Neutrophil (primary cell): ENCODE data around the gene TTR.

ENCODE experiments used
- H3K27ac ChIP-seq: fragments of 200-600 bp; sonication (generic); 2 replicates; pipeline ENCODE4 v1.5.1; 2016; ENCODE audit warnings: mild to moderate bottlenecking, moderate library complexity
- H3K27me3 ChIP-seq: fragments of 200-600 bp; sonication (generic); 2 replicates; pipeline ENCODE4 v1.6.0; 2016; ENCODE audit warnings: mild to moderate bottlenecking
- H3K36me3 ChIP-seq: fragments of 200-600 bp; sonication (generic); 2 replicates; pipeline ENCODE4 v1.5.1; 2017
- H3K4me1 ChIP-seq, 2 experiments: fragments of 200-600 bp in 1 of 2; sonication (generic) in 1 of 2; 1 replicate in 1 of 2; 2 replicates in 1 of 2; pipeline versions ENCODE4 v1.5.1 to v1.6.1; 2013 to 2016; ENCODE audit warnings: low read depth in 1 of 2, low read length in 1 of 2, mild to moderate bottlenecking in 1 of 2, moderate library complexity in 1 of 2; ENCODE audit not compliant: control insufficient read depth in 1 of 2, insufficient read depth in 1 of 2
- H3K4me3 ChIP-seq, 2 experiments: fragments of 200-600 bp in 1 of 2; sonication (generic) in 1 of 2; 1 replicate in 1 of 2; 2 replicates in 1 of 2; pipeline ENCODE4 v1.5.1; 2013 to 2016; ENCODE audit warnings: low read depth in 1 of 2, low read length in 1 of 2, mild to moderate bottlenecking in 1 of 2, moderate library complexity in 1 of 2
- H3K9me3 ChIP-seq: fragments of 200-600 bp; sonication (generic); 2 replicates; pipeline ENCODE4 v1.5.1; 2016
- TF ChIP-seq, protein P1 (sequence below): fragments of 200-600 bp; sonication (generic); IDR thresholded peaks from 2 replicates; pipeline ENCODE4 v1.5.1; 2016; ENCODE audit warnings: antibody characterized with exemption

Gene TTR

DNA sequence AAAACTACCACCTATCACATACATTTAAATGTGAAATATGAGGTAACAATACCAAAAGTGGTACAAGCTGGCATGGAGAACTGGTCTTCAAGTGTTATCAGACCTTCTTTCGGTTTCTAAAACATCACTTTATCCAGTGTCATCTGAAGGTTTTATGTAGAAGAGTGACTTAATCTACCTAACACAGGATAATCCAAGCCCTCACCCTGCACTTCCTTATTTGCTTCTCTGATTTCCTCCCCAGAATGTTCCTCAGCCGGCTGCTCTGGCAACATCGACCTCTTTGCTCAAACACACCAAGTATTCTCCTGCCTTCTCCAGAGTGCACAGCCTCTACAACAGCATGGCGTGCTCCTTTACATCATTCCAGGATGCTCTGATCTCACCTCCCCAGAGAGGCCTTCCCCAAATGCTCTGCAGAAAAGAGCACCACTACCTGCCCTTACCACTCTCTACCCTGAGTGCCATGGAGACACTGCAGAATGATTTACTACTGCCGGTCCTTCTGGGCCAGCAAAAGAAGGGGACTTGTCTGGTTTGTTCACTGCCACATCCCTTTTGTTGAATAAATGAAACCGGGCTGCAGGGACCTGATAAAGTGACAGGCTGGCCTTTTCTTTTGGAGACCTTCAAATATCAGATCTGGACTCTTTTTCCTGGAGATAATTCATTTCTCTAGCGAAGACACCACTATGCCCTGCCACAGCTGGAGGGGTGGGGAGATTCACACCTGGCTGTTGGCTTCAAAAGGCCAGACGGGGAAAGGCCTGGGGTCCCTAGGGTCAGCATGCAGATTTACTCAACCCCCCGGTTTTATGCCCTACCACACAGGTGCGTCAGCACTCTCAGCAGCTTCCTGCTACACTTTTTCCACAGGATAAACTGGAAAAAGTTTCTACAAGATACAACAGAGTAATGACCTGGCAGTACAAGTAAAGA lies 42.0 kb downstream of the TTR start:
- TF ChIP-seq, protein P1, sequence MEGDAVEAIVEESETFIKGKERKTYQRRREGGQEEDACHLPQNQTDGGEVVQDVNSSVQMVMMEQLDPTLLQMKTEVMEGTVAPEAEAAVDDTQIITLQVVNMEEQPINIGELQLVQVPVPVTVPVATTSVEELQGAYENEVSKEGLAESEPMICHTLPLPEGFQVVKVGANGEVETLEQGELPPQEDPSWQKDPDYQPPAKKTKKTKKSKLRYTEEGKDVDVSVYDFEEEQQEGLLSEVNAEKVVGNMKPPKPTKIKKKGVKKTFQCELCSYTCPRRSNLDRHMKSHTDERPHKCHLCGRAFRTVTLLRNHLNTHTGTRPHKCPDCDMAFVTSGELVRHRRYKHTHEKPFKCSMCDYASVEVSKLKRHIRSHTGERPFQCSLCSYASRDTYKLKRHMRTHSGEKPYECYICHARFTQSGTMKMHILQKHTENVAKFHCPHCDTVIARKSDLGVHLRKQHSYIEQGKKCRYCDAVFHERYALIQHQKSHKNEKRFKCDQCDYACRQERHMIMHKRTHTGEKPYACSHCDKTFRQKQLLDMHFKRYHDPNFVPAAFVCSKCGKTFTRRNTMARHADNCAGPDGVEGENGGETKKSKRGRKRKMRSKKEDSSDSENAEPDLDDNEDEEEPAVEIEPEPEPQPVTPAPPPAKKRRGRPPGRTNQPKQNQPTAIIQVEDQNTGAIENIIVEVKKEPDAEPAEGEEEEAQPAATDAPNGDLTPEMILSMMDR: no peak
- H3K9me3 ChIP-seq: no peaks in the 10 kb centered on the region

DNA sequence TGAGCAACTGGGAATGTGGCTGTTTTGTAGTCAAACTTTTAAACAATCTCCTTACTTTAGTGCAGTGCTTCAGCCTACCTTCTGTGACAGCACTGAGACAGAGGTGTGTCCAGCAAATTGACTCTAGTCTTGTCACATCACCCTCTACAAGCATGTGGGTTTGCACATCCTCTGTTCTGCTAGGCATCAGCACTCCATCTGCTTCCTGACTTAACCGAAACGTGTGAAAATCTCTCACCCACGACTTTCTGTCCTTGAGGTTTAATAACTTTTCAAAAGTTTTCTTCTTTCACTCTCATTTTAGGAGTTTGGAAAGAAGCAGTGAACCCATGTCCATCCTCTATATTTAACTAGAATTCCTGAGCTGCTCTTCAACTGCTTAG lies 42.6 kb downstream of the TTR start:
- Histone ChIP-seq H3K27ac (no peak overlapping the region), H3K4me3 (no peak overlapping the region), H3K36me3 (no peaks in the 10 kb centered on the region), H3K9me3 (no peaks in the 10 kb centered on the region), H3K4me1 (peaks cover 11 to 22% of the 10 kb centered on the region in 2 experiments), H3K27me3 (no peaks in the 10 kb centered on the region)
- TF ChIP-seq, protein P1: no peak

More for the DNA sequence above, 42.0 kb downstream of the TTR start:
- no peak overlapping the region for H3K27ac ChIP-seq
- no peak overlapping the region for H3K4me3 ChIP-seq
- no peaks in the 10 kb centered on the region for H3K36me3 ChIP-seq
- H3K27me3 ChIP-seq: no peaks in the 10 kb centered on the region
- H3K4me1 ChIP-seq: peaks cover 11 to 22% of the 10 kb centered on the region in 2 experiments

DNA sequence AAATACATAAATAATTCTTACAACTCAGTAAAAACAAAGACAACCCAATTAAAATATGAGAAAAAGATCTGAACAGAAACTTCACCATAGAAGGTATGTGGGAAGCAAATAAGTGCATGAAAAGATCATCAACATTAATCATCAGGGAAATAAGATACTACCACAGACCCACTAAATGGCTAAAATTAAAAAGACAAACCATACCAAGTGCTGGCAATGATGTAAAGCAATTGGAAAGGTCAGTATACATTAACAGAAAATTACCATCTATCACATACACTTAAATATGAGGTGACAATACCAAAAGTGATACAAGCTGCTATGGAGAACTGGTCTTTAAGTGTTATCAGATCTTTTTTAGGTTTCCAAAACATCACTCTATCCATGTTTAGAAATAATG lies 44.7 kb downstream of the TTR start:
- Histone ChIP-seq H3K4me1 (peaks cover 0 to 10% of the 10 kb centered on the region in 2 experiments), H3K36me3 (no peaks in the 10 kb centered on the region), H3K27me3 (no peaks in the 10 kb centered on the region), H3K27ac (no peak overlapping the region), H3K9me3 (no peaks in the 10 kb centered on the region), H3K4me3 (no peak overlapping the region)
- TF ChIP-seq, protein P1: no peak

DNA sequence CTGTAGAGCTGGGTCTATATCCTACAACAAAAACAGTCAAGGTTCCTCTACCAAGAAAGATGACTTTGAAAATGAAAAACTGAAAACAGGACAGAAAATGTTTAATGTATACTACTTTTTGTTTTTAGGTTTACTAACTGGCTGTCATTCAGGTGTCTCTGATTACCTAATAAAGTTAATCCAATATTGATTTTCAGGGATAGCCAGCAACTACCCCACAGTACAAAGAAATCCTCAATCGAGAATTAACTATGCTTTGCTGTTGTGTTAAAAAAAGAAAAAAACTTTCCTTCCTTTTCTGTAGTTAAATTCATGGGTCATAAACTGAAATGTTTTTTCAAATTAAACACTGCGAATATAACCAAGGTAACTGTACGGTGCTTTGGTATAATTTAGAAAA lies 45.8 kb downstream of the TTR start:
- H3K36me3 ChIP-seq: no peaks in the 10 kb centered on the region
- H3K4me3 ChIP-seq: no peak overlapping the region
- H3K4me1 ChIP-seq: peaks cover 0 to 10% of the 10 kb centered on the region in 2 experiments
- TF ChIP-seq, protein P1: no peak
- H3K9me3 ChIP-seq: no peaks in the 10 kb centered on the region
- no peak overlapping the region for H3K27ac ChIP-seq
- H3K27me3 ChIP-seq: no peaks in the 10 kb centered on the region

DNA sequence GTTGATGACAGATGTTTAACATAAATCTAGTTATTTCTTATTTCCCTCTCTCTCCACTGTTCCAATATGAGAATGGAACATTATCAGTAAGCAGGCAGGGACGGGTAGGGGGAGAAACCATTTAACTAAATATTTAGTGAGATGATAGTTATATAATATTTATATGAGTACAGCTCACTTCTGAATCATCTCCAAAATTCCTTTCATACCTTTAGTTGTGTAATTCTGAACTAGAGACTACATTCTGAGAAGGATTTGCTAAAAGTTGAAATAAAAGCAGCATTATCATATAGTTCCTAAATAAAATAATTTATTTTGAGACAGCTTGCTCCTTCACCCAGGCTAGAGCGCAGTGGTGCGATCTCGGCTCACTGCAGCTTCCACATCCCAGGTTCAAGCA lies 51.3 kb downstream of the TTR start:
- no peaks in the 10 kb centered on the region for H3K36me3 ChIP-seq
- no peak overlapping the region for H3K27ac ChIP-seq
- no peak overlapping the region for H3K4me3 ChIP-seq
- H3K4me1 ChIP-seq: no peaks in the 10 kb centered on the region
- no peaks in the 10 kb centered on the region for H3K27me3 ChIP-seq
- no peaks in the 10 kb centered on the region for H3K9me3 ChIP-seq
- TF ChIP-seq, protein P1: no peak
